Small intestine (tissue), 7 donors: Measurements from ENCODE around the gene P2RY6. TPM values are rescaled to one million over a fixed set of nuclear protein-coding genes. Genes with fewer than 3 reads are reported as not detected.
A peak's percentile ranks its signal among the peaks of the same experiment; 100 is the strongest.

Experiments
- DNase-seq, 2 donors: peaks; one replicate each; pipeline versions ENCODE4 v3.0.0 to v3.0.0-alpha.2; 2013
- FAIRE-seq: peaks from 2 replicates; lab custom pipeline; 2012; peaks lifted over from hg19 to GRCh38; lab: Jason Lieb, UNC
- H3K27ac ChIP-seq, 3 donors: one replicate each; pipeline ENCODE4 v1.5.1; 2013; ENCODE audit warnings: low read length in 2 of 3, mild to moderate bottlenecking in 2 of 3, control low read depth in 1 of 3, inconsistent platforms in 1 of 3, low read depth in 1 of 3, moderate library complexity in 1 of 3
- H3K27me3 ChIP-seq, 3 donors: one replicate each; pipeline ENCODE4 v1.6.1; 2013; ENCODE audit warnings: low read length in 3 of 3, inconsistent platforms in 1 of 3; ENCODE audit not compliant: control insufficient read depth in 3 of 3, insufficient read depth in 3 of 3
- H3K36me3 ChIP-seq, 3 donors: one replicate each; pipeline ENCODE4 v1.6.1; 2013; ENCODE audit warnings: low read length in 3 of 3, inconsistent platforms in 1 of 3, low read depth in 1 of 3, mild to moderate bottlenecking in 1 of 3, moderate library complexity in 1 of 3; ENCODE audit not compliant: control insufficient read depth in 3 of 3, insufficient read depth in 2 of 3
- H3K4me1 ChIP-seq, 3 donors: one replicate each; pipeline ENCODE4 v1.6.1; 2013; ENCODE audit warnings: low read length in 2 of 3, inconsistent platforms in 1 of 3, low read depth in 1 of 3, mild to moderate bottlenecking in 1 of 3, moderate library complexity in 1 of 3; ENCODE audit not compliant: control insufficient read depth in 3 of 3, insufficient read depth in 2 of 3
- H3K4me3 ChIP-seq, 3 donors: one replicate each; pipeline ENCODE4 v1.5.1; 2013; ENCODE audit warnings: low read length in 3 of 3, control low read depth in 1 of 3, inconsistent platforms in 1 of 3, low read depth in 1 of 3, mild to moderate bottlenecking in 1 of 3, moderate library complexity in 1 of 3
- H3K9me3 ChIP-seq, 2 donors: one replicate each; pipeline ENCODE4 v1.6.1; 2013; ENCODE audit warnings: low read depth in 1 of 2, low read length in 1 of 2; ENCODE audit not compliant: control insufficient read depth in 2 of 2, insufficient read depth in 1 of 2
- WGBS, 3 donors: extraction: QIAGEN DNeasy Blood & Tissue Kit; methylation state at CpG; one replicate each; pipeline ENCODE4 v1.1.7; 2013; 5-methylcytosine and 5-hydroxymethylcytosine counted together
- polyA plus RNA-seq, 4 donors: library from polyadenylated mRNA; stranded (reverse) in 3 of 4; unstranded in 1 of 4; fragments of 200-250 nt in 3 of 4; fragments of 120-200 nt in 1 of 4; gene quantifications; one replicate each; pipeline versions ENCODE4 v1.2.1 to v1.2.3, GENCODE V29; 2013
- donor health status: healthy with polysubstance abuse.
- donor health status: control.
- donor health status: control.
- donor health status: Bipolar disorder and iron deficiency.
- donor health status: healthy.

The P2RY6 gene
- polyA plus RNA-seq, 4 donors = 0.67 to 46.0 (median 3.1) TPM

DNA sequence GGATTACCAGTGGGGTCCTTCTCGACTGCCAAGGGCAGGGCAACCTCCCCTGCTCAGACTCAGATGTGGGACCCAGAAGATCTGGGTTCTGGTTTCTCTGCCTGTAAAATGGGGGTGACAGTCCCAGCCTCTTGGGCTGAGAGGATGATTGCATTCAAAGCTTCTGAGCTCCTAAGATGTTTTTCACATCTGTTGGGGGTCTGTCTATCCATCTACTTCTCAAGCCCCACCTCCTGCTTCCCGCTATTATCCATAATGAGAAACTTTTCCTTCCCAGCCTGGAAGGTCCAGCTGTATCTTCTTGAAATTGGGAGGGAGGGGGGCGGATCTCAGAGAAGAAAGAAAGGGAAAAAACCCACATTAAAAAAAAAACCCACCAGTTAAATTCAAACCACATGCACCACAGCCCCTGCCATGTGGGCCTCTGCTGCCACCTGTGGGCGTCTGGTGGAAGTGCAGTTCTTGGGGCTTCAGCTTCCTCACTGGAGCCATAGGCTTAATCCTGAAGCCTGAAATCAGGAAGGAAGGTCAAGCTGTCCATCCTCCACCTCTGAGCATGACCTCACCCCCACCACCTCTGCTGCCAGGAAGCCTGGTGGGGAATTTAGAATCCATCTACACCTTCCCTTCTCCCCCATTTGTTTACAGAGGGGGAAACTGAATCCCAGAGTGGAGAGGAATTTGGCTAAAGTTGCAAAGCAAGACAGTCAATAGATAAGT, 63.2 kb downstream of the P2RY6 start:
- 13 to 27% (median 18%) methylated on average over 4 of the region's 4 CpGs for WGBS, 3 donors
- Histone ChIP-seq H3K9me3 (no peaks in the 10 kb centered on the region), H3K4me1 (peaks cover 0 to 50% (median 8%) of the 10 kb centered on the region in 3 donors), H3K27me3 (no peaks in the 10 kb centered on the region), H3K27ac (peak overlapping the region in 2 of 3 donors; percentile 53 to 76), H3K36me3 (peaks cover 0 to 61% (median 0%) of the 10 kb centered on the region in 3 donors), H3K4me3 (no peak overlapping the region)
- peak; percentile 72 to 87 for DNase-seq
- no peak for FAIRE-seq

DNA sequence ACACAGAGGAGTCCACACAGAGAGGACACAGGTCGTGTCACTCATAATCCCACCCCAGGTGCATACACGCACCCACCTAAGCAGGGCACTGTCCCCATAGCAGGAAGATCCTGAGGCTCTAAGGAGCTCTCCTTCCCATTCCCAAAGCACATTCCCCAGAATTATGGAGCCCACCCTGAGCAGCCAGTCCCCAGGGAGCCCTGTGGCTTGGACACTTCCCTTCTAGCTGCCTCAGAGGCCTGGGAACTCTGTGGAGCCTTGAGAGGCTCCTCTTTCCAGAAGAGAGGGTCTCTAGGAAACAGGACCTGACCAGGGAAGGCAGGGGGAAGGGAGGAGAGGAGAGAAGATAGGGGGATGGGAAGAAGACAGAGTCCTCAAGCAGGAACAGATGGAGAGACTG, 65.7 kb downstream of the P2RY6 start:
- no peak overlapping the region for H3K4me3 ChIP-seq
- no peaks in the 10 kb centered on the region for H3K9me3 ChIP-seq
- H3K27me3 ChIP-seq = no peaks in the 10 kb centered on the region
- 85 to 92% (median 91%) methylated on average over 2 of the region's 2 CpGs for WGBS, 3 donors
- H3K4me1 ChIP-seq = peaks cover 0 to 26% (median 8%) of the 10 kb centered on the region in 3 donors
- FAIRE-seq = no peak
- DNase-seq = no peak
- H3K36me3 ChIP-seq = peaks cover 0 to 57% (median 0%) of the 10 kb centered on the region in 3 donors
- H3K27ac ChIP-seq = no peak overlapping the region

DNA sequence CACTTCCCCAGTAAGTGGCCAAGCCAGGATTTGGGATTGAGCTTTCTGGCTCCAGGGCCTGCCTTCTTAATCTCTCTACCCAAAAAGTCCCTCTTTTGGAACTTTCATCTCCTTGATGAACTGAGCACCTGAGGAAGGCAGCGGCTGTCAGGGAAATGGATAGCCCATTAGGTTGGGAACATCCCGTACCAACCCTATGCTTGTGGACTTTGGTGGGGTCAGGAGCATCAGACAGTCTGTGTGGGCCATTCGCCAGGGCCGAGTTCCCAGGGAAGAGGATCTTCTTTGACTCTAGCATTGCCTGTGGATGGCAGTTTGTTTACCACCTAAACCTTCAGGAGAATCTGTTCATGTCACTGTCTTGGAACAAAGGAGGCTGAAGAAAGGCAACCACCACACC, 66.1 kb downstream of the P2RY6 start:
- no peak overlapping the region for H3K4me3 ChIP-seq
- H3K27ac ChIP-seq = no peak overlapping the region
- peaks cover 0 to 57% (median 0%) of the 10 kb centered on the region in 3 donors for H3K36me3 ChIP-seq
- H3K27me3 ChIP-seq = no peaks in the 10 kb centered on the region
- no peaks in the 10 kb centered on the region for H3K9me3 ChIP-seq
- FAIRE-seq = no peak
- DNase-seq = no peak
- WGBS, 3 donors = 74 to 91% (median 82%) methylated on average over 4 of the region's 4 CpGs
- H3K4me1 ChIP-seq = peaks cover 0 to 25% (median 8%) of the 10 kb centered on the region in 3 donors

- 22 to 60% (median 37%) methylated on average over 3 of the region's 3 CpGs for WGBS, 3 donors
- Histone ChIP-seq H3K4me3 (no peak overlapping the region), H3K36me3 (peaks cover 0 to 64% (median 0%) of the 10 kb centered on the region in 3 donors), H3K9me3 (no peaks in the 10 kb centered on the region), H3K4me1 (peaks cover 0 to 7% (median 2%) of the 10 kb centered on the region in 3 donors), H3K27me3 (no peaks in the 10 kb centered on the region), H3K27ac (no peak overlapping the region)
- FAIRE-seq = no peak
- no peak for DNase-seq
These were observed 68.0 kb downstream of the P2RY6 start for GRCh38 chr11:73340164-73340563.

DNA sequence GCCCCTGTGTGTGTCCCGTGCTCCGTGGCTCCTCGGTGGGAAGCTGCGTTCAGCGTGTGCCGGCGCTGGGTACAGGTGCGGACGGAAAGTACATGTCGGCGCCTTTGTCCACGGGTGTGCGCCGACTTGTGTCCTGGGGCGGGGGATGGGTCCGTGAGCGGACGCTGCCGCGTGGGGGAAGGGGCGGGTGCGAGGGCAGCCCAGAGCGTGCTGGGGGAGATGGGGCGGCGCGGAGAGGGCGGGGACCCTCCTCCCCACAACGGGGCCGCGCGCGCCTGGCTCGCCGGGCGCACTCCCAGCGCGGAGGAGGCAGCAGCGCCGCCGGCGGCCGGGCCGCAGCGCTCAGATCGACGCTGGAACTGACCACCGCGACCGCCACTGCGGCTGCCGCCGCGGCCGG, 70.5 kb downstream of the P2RY6 start:
- peak in 1 of 2 donors; percentile 53 for DNase-seq
- Histone ChIP-seq H3K4me3 (peak overlapping the region in 1 of 3 donors; percentile 23), H3K27me3 (no peaks in the 10 kb centered on the region), H3K36me3 (peaks cover 0 to 72% (median 0%) of the 10 kb centered on the region in 3 donors), H3K27ac (no peak overlapping the region), H3K4me1 (peaks cover 0 to 4% (median 0%) of the 10 kb centered on the region in 3 donors), H3K9me3 (no peaks in the 10 kb centered on the region)
- FAIRE-seq = no peak
- WGBS, 3 donors = 11 to 47% (median 42%) methylated on average over 20 to 54 of the region's 54 CpGs

GRCh38 chr11:73343076-73343873, 71.1 kb downstream of the P2RY6 start:
- FAIRE-seq (no peak), DNase-seq (no peak)
- no peaks in the 10 kb centered on the region for H3K27me3 ChIP-seq
- no peaks in the 10 kb centered on the region for H3K9me3 ChIP-seq
- 41 to 56% (median 42%) methylated on average over 34 to 40 of the region's 40 CpGs for WGBS, 3 donors
- H3K36me3 ChIP-seq = peaks cover 0 to 72% (median 0%) of the 10 kb centered on the region in 3 donors
- no peak overlapping the region for H3K27ac ChIP-seq
- H3K4me3 ChIP-seq = peak overlapping the region in 1 of 3 donors; percentile 23
- peaks cover 0 to 4% (median 0%) of the 10 kb centered on the region in 3 donors for H3K4me1 ChIP-seq

GRCh38 chr11:73344191-73344607, 72.1 kb downstream of the P2RY6 start:
- Histone ChIP-seq H3K27ac (no peak overlapping the region), H3K4me3 (no peak overlapping the region), H3K27me3 (no peaks in the 10 kb centered on the region), H3K9me3 (no peaks in the 10 kb centered on the region), H3K36me3 (peaks cover 0 to 73% (median 0%) of the 10 kb centered on the region in 3 donors), H3K4me1 (peaks cover 0 to 4% (median 0%) of the 10 kb centered on the region in 3 donors)
- DNase-seq (no peak), FAIRE-seq (no peak)
- WGBS, 3 donors = 75 to 85% (median 78%) methylated on average over 20 of the region's 20 CpGs

DNA sequence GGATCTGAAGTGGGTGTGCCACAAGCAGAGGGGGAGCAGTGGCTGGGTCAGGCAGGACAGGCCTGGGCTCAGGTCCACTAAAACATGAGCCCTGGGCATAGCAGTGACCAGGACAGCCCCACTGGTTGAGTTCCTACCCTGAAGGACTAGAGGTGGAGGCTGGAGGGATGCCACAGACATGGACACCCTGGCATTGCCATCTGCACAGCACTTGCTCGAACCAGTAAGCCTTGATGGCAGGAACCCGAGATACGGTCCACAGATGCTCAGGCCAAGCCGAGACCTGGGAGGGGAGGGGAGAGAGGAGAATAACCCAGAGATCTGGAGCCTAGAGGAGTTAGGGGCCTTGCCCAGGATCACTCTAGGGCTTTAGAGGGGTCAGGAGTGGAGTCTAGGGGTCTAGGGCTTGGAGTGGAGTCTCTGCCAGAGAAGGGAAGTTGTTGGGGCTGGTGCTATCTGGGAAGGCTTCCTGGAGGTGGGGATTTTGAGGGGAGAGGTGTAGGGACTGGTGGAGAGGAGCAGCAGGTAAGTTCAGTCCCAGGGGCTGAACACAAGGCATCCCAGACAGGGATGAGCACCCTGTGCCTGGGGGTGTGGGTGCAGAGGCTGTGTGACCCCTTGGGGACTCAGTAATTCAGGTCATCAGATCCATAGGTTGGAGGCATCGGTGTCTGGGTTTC, 73.5 kb downstream of the P2RY6 start:
- no peaks in the 10 kb centered on the region for H3K27me3 ChIP-seq
- DNase-seq (no peak), FAIRE-seq (no peak)
- H3K9me3 ChIP-seq = no peaks in the 10 kb centered on the region
- no peak overlapping the region for H3K27ac ChIP-seq
- H3K4me1 ChIP-seq = peaks cover 0 to 4% (median 0%) of the 10 kb centered on the region in 3 donors
- H3K36me3 ChIP-seq = peaks cover 0 to 66% (median 0%) of the 10 kb centered on the region in 3 donors
- 71 to 82% (median 81%) methylated on average over 5 of the region's 5 CpGs for WGBS, 3 donors
- no peak overlapping the region for H3K4me3 ChIP-seq
